Stomach (tissue), 9 donors: ENCODE results near the gene TRAPPC3. TPM values are rescaled to one million over a fixed set of nuclear protein-coding genes. Genes with fewer than 3 reads are reported as not detected.

Experiments
- DNase-seq, 2 donors: peaks; one replicate each; pipeline versions ENCODE4 v3.0.0 to v3.0.0-alpha.2; 2013 to 2019
- H3K27ac ChIP-seq, 5 donors: fragments of 200-600 bp in 4 of 5; sonication (generic) in 4 of 5; one replicate each; pipeline ENCODE4 v1.5.1; 2013 to 2019; ENCODE audit warnings: mild to moderate bottlenecking in 1 of 5, moderate library complexity in 1 of 5
- H3K27me3 ChIP-seq, 3 donors: fragments of 200-600 bp; sonication (generic); one replicate each; pipeline ENCODE4 v1.5.1; 2017 to 2019; ENCODE audit warnings: mixed run types in 1 of 3
- H3K36me3 ChIP-seq, 4 donors: fragments of 200-600 bp; sonication (generic); 1 replicate in 3 of 4; 2 replicates in 1 of 4; pipeline ENCODE4 v1.5.1; 2016 to 2019
- H3K4me1 ChIP-seq, 4 donors: fragments of 200-600 bp; sonication (generic); one replicate each; pipeline ENCODE4 v1.5.1; 2016 to 2019
- H3K4me3 ChIP-seq, 4 donors: fragments of 200-600 bp; sonication (generic) in 3 of 4; one replicate each; pipeline ENCODE4 v1.5.1; 2016 to 2019; ENCODE audit warnings: mild to moderate bottlenecking in 1 of 4
- H3K9me3 ChIP-seq, 4 donors: fragments of 200-600 bp; sonication (generic); one replicate each; pipeline ENCODE4 v1.5.1; 2016 to 2019
- EP300 ChIP-seq: sonication (generic); formaldehyde crosslinking; IDR thresholded peaks from one replicate; pipeline ENCODE4 v1.6.1; 2017; ENCODE audit warnings: antibody characterized with exemption
- POLR2A ChIP-seq, 4 donors: fragments of 450-650 bp; IDR thresholded peaks; one replicate each; pipeline ENCODE4 v1.6.1; 2016; ENCODE audit warnings: antibody characterized with exemption in 4 of 4, control low read depth in 2 of 4, mild to moderate bottlenecking in 1 of 4, moderate library complexity in 1 of 4
- POLR2AphosphoS5 ChIP-seq, 3 donors: sonication (generic); formaldehyde crosslinking; IDR thresholded peaks; one replicate each; pipeline ENCODE4 v1.6.1; 2016; ENCODE audit warnings: antibody characterized with exemption in 3 of 3
- whole genome bisulfite sequencing, 5 donors: extraction: QIAGEN DNeasy Blood & Tissue Kit in 3 of 5; methylation state at CpG; one replicate each; pipeline versions ENCODE4 v1.1.5 to v1.1.7; 2013 to 2018; 5-methylcytosine and 5-hydroxymethylcytosine counted together
- intact Hi-C: fragments of 100-400 bp; cut with DNase I; formaldehyde crosslinking; loops from one replicate; pipeline ENCODE4 v1.15.1; 2023; ENCODE audit warnings: low total_unique reads
- polyA plus RNA-seq, 3 donors: library from polyadenylated mRNA; stranded (reverse); fragments of 200-250 nt; gene quantifications; one replicate each; pipeline ENCODE4 v1.2.3, GENCODE V29; 2013
- total RNA-seq, 5 donors: library from RNA; depleted of rRNA; stranded (reverse); fragments of >200 nt; gene quantifications; one replicate each; pipeline versions ENCODE4 v1.1.0 to v1.2.3, GENCODE V29; 2014 to 2016
- TF ChIP-seq, protein P1 (sequence below), 7 experiments: fragments of 450-650 bp in 4 of 7; fragments of 200-600 bp in 3 of 7; sonication (generic) in 3 of 7; IDR thresholded peaks; one replicate each; pipeline ENCODE4 v1.5.1; 2016 to 2019; ENCODE audit warnings: antibody characterized with exemption in 7 of 7, control low read depth in 2 of 7, mild to moderate bottlenecking in 1 of 7
- donor health status: healthy with polysubstance abuse.
- donor health status: Bipolar disorder and iron deficiency.
- donor health status: healthy.

The TRAPPC3 gene
- total and polyA plus RNA-seq, 8 donors = 8.9 to 64.0 (median 60.9) TPM

DNA sequence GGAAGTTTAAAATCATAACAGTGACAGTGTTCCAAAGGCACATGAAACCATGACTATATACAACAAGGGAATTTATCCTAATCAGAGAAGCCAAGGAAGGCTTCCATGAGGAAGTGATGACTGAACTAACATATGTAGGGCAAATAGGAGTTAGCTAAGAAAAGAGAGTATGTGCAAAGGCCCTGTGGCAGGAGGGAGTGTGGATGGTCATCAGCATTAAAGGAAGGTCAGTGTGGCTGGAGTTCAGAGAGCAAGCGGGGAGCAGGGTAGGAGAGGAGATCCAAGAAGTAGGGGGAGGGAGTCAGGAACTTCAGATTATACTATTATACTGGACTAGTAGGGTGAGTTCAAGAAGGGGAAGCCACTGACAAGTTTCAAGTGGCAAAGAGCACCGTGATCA, 15.1 kb upstream of the TRAPPC3 start:
- H3K27ac ChIP-seq = peak overlapping the region in 4 of 5 donors; percentile 7 to 98 (median 54)
- H3K4me1 ChIP-seq = peaks cover 42 to 100% (median 70%) of the 10 kb centered on the region in 4 donors
- intact Hi-C loops = no loop called here
- H3K4me3 ChIP-seq = no peak overlapping the region
- DNase-seq = no peak
- H3K27me3 ChIP-seq = no peaks in the 10 kb centered on the region
- H3K36me3 ChIP-seq = peaks cover 0 to 16% (median 8%) of the 10 kb centered on the region in 4 donors
- H3K9me3 ChIP-seq = no peaks in the 10 kb centered on the region
- 83 to 100% (median 89%) methylated on average over 2 of the region's 2 CpGs for WGBS, 5 donors
- TF ChIP-seq POLR2A (IDR thresholded peaks at IDR 0.05) = no peak
- TF ChIP-seq, protein P1, sequence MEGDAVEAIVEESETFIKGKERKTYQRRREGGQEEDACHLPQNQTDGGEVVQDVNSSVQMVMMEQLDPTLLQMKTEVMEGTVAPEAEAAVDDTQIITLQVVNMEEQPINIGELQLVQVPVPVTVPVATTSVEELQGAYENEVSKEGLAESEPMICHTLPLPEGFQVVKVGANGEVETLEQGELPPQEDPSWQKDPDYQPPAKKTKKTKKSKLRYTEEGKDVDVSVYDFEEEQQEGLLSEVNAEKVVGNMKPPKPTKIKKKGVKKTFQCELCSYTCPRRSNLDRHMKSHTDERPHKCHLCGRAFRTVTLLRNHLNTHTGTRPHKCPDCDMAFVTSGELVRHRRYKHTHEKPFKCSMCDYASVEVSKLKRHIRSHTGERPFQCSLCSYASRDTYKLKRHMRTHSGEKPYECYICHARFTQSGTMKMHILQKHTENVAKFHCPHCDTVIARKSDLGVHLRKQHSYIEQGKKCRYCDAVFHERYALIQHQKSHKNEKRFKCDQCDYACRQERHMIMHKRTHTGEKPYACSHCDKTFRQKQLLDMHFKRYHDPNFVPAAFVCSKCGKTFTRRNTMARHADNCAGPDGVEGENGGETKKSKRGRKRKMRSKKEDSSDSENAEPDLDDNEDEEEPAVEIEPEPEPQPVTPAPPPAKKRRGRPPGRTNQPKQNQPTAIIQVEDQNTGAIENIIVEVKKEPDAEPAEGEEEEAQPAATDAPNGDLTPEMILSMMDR (IDR thresholded peaks at IDR 0.05) = peak in 1 of 7 experiments; percentile 9

DNA sequence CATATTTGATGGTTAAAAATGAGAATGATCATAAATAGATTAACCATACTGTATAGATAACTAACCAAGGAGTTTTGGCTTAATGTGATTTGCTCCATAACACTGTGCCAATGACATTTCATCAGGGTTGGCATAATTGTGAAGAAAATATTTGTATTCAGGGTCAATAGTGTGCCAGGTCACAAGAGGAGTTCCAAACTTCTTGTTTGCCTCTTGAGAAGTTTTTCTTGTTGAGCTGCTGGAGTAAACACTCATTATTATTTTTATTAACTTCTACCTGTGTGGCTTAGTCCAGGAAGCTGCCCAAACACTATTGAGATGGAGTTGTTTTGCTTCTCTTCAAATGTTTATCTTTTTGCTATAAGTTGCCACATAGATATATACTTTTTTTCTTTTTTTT, 14.1 kb upstream of the TRAPPC3 start:
- no peak for DNase-seq
- intact Hi-C loops = no loop called here
- Histone ChIP-seq H3K27ac (peak overlapping the region in 3 of 5 donors; percentile 87 to 100 (median 98)), H3K9me3 (no peaks in the 10 kb centered on the region), H3K4me3 (no peak overlapping the region), H3K27me3 (no peaks in the 10 kb centered on the region), H3K4me1 (peaks cover 47 to 100% (median 73%) of the 10 kb centered on the region in 4 donors), H3K36me3 (peaks cover 0 to 17% (median 8%) of the 10 kb centered on the region in 4 donors)
- no peak for TF ChIP-seq POLR2A (IDR thresholded peaks at IDR 0.05)
- TF ChIP-seq, protein P1 (IDR thresholded peaks at IDR 0.05) = no peak
- no peak for TF ChIP-seq POLR2AphosphoS5 (IDR thresholded peaks at IDR 0.05)
- no peak for TF ChIP-seq EP300

DNA sequence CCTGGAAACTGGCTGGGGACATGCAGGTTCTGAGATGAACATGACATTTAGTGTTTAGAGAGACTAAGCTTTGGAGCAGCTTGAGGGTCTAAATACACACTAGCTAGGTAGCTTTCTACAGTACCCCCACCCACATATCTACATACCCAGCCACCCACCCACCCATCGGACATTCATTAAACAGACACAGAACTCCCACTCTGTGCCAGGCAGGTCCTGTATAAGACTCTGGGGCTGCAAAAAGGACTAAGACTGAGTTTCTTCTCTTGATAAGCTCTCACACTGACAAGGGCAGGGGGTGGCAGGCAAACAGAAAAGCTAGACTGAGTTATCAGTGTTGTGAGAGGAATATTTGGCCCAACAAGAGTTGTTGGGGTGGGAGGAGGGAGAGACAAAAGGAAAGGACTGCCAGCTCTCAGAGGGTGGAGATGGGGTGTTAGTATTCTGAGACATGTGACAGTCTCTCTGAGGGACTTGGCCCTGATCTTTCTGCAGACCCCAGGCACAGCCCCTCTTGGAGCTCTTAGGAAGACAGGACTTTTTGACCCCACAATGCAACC, 13.5 kb upstream of the TRAPPC3 start:
- TF ChIP-seq POLR2AphosphoS5 (IDR thresholded peaks at IDR 0.05) = no peak
- TF ChIP-seq, protein P1 (IDR thresholded peaks at IDR 0.05) = no peak
- TF ChIP-seq EP300 = no peak
- no peak for TF ChIP-seq POLR2A (IDR thresholded peaks at IDR 0.05)
- Histone ChIP-seq H3K27me3 (no peaks in the 10 kb centered on the region), H3K4me1 (peaks cover 54 to 100% (median 75%) of the 10 kb centered on the region in 4 donors), H3K36me3 (peaks cover 0 to 15% (median 6%) of the 10 kb centered on the region in 4 donors), H3K9me3 (no peaks in the 10 kb centered on the region), H3K27ac (peak overlapping the region; percentile 40 to 100 (median 89)), H3K4me3 (no peak overlapping the region)
- no peak for DNase-seq
- 46 to 57% (median 55%) methylated on average over 1 of the region's 1 CpG for WGBS, 5 donors
- intact Hi-C loops = no loop called here

DNA sequence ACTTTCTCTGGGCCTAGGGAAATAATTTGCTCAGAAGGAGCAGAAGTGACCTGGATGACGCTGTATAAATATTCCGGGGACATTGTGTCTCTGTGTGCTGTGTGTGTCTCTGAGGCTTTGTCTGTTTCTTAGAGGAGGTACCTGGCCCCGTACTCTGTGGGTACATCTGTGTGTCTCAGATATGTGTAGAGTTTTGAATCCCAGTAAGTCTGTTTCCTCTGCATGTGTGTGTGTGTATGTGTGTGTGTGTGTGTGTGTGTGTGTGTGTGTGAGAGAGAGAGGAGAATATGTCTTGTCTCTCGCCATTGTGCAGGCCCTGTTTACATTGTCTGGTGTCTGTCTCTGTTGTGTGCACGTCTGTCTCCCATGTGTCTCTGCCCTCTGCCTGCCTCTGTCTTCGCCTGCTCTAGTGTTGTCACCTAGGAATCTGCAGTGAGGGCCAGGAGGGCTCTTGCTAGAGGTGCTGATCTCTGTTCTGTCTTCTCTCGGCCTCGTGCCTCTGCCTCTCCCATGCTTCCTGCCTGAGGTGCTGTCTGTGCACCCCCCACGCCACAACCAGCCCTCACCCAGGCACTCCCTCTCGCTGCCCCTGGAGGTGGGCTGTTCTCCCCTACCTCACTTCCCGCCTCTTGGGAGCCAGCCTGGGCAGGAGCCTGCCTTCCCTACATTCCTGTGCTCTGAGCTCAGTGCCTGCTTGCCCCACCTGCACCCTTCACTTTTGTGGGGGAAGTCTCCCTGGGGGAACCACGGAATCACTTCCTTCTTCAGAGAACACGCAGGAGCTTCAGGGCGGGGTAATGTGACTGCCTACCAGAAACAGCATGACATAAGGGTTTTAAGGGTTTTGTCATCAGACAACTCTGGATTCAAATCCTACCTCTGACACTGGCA, 12.6 kb upstream of the TRAPPC3 start:
- DNase-seq = peak; percentile 51 to 85
- Histone ChIP-seq H3K36me3 (peaks cover 0 to 8% (median 0%) of the 10 kb centered on the region in 4 donors), H3K4me1 (peaks cover 58 to 98% (median 75%) of the 10 kb centered on the region in 4 donors), H3K27me3 (no peaks in the 10 kb centered on the region), H3K9me3 (no peaks in the 10 kb centered on the region), H3K4me3 (peak overlapping the region; percentile 35 to 45 (median 40)), H3K27ac (peak overlapping the region; percentile 40 to 100 (median 89))
- WGBS, 5 donors = 34 to 40% (median 39%) methylated on average over 14 of the region's 14 CpGs
- no peak for TF ChIP-seq EP300
- TF ChIP-seq POLR2AphosphoS5 (IDR thresholded peaks at IDR 0.05) = peak in 1 of 3 donors; percentile 14
- intact Hi-C loops = no loop called here
